K562 (cell line): ENCODE measurements around the gene CTBS. TPM values are rescaled to one million over a fixed set of nuclear protein-coding genes. Genes with fewer than 3 reads are reported as not detected.
A peak's percentile ranks its signal among the peaks of the same experiment; 100 is the strongest.

Experiments used
- HNRNPL ChIP-seq: fragments of 200-400 bp; formaldehyde crosslinking; IDR thresholded peaks from 2 replicates; pipeline ENCODE4 v1.6.1; 2017; ENCODE audit warnings: low read depth, mild to moderate bottlenecking, low read length
- NFRKB ChIP-seq: fragments of 450-650 bp; IDR thresholded peaks from 2 replicates; pipeline ENCODE4 v1.6.1; 2016; ENCODE audit warnings: low read depth
- NONO ChIP-seq, 2 experiments: fragments of 200-400 bp in 1 of 2; fragments of 450-650 bp in 1 of 2; formaldehyde crosslinking in 1 of 2; IDR thresholded peaks; 2 replicates each; pipeline ENCODE4 v1.6.1; 2017; ENCODE audit warnings: low read depth in 2 of 2, mild to moderate bottlenecking in 2 of 2, moderate library complexity in 2 of 2, low read length in 1 of 2
- POLR2H ChIP-seq: IDR thresholded peaks from 2 replicates; pipeline ENCODE4 v1.6.1; 2016; ENCODE audit warnings: missing genetic modification characterization, low read depth, mild to moderate bottlenecking, control low read depth, missing compliant biosample characterization, moderate library complexity
- ZBTB40 ChIP-seq, 2 experiments: fragments of 450-650 bp in 1 of 2; sonication (generic) in 1 of 2; formaldehyde crosslinking in 1 of 2; IDR thresholded peaks; 2 replicates each; pipeline versions ENCODE4 v1.7.1 to v1.9.0; 2016 to 2022; ENCODE audit warnings: inconsistent platforms in 1 of 2, mild to moderate bottlenecking in 1 of 2, missing genetic modification reagents in 1 of 2
- ZEB2 ChIP-seq: fragments of 450-650 bp; IDR thresholded peaks from 2 replicates; pipeline ENCODE4 v1.6.1; 2016
- polyA plus RNA-seq, 8 experiments: library from polyadenylated mRNA; depleted of rRNA in 4 of 8; stranded (reverse) in 5 of 8; unstranded in 3 of 8; fragments of >200 nt; fragmentation: Nextera tagmentation in 2 of 8; fragmentation: Illumina TruSeq in 1 of 8; extraction: Ambion mirVana in 2 of 8; extraction: Trizol in 1 of 8; gene quantifications; 2 replicates each; pipeline versions ENCODE4 v1.2.1 to v1.2.3, GENCODE V29; 2011 to 2014; ENCODE audit warnings: inconsistent platforms in 1 of 8, missing spikeins in 1 of 8
- total RNA-seq, 7 experiments: library from RNA; depleted of rRNA in 6 of 7; stranded (reverse); fragments of >200 nt in 6 of 7; fragmentation: Illumina TruSeq in 2 of 7; extraction: Trizol in 2 of 7; gene quantifications; 2 replicates each; pipeline versions ENCODE4 v1.2.1 to v1.2.3, GENCODE V29; 2011 to 2021; ENCODE audit warnings: low replicate concordance in 1 of 7
- TF ChIP-seq, protein P1 (sequence below): fragments of 200-600 bp; sonication (generic); IDR thresholded peaks from one replicate; pipeline ENCODE4 v1.6.1; 2012; ENCODE audit warnings: mild to moderate bottlenecking, low read depth, low read length, inconsistent platforms

The CTBS gene
- total and polyA plus RNA-seq, 9 of the 15 experiments (the other 6 are each of a cell fraction or from before 2014, with no cell fraction given), result 3.0 to 19.8 (median 9.9) TPM

DNA sequence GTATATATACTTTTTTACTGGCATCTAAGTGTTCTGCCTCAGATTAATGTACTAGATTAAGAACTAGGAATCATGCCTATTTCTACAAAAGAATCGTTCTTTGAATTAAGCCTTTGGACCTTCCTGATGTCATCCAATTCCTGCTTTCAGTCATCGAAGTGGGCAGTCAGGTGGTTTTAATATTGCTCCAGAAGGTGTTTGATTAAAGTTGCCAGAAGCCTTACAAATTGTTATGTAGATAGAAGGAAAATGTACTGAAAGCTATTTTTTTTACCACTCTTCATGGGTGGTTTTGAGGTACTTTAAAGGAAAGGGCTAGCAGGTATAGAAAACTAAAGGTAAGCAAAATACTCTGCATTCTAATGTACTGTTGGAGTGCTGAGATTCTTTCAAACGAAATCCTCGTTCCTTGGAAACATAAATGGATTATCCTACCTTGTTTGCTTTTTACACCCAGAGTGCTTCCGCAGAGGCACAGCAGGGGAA lies 716 bp downstream of the CTBS start (continued):
- TF ChIP-seq, protein P1, sequence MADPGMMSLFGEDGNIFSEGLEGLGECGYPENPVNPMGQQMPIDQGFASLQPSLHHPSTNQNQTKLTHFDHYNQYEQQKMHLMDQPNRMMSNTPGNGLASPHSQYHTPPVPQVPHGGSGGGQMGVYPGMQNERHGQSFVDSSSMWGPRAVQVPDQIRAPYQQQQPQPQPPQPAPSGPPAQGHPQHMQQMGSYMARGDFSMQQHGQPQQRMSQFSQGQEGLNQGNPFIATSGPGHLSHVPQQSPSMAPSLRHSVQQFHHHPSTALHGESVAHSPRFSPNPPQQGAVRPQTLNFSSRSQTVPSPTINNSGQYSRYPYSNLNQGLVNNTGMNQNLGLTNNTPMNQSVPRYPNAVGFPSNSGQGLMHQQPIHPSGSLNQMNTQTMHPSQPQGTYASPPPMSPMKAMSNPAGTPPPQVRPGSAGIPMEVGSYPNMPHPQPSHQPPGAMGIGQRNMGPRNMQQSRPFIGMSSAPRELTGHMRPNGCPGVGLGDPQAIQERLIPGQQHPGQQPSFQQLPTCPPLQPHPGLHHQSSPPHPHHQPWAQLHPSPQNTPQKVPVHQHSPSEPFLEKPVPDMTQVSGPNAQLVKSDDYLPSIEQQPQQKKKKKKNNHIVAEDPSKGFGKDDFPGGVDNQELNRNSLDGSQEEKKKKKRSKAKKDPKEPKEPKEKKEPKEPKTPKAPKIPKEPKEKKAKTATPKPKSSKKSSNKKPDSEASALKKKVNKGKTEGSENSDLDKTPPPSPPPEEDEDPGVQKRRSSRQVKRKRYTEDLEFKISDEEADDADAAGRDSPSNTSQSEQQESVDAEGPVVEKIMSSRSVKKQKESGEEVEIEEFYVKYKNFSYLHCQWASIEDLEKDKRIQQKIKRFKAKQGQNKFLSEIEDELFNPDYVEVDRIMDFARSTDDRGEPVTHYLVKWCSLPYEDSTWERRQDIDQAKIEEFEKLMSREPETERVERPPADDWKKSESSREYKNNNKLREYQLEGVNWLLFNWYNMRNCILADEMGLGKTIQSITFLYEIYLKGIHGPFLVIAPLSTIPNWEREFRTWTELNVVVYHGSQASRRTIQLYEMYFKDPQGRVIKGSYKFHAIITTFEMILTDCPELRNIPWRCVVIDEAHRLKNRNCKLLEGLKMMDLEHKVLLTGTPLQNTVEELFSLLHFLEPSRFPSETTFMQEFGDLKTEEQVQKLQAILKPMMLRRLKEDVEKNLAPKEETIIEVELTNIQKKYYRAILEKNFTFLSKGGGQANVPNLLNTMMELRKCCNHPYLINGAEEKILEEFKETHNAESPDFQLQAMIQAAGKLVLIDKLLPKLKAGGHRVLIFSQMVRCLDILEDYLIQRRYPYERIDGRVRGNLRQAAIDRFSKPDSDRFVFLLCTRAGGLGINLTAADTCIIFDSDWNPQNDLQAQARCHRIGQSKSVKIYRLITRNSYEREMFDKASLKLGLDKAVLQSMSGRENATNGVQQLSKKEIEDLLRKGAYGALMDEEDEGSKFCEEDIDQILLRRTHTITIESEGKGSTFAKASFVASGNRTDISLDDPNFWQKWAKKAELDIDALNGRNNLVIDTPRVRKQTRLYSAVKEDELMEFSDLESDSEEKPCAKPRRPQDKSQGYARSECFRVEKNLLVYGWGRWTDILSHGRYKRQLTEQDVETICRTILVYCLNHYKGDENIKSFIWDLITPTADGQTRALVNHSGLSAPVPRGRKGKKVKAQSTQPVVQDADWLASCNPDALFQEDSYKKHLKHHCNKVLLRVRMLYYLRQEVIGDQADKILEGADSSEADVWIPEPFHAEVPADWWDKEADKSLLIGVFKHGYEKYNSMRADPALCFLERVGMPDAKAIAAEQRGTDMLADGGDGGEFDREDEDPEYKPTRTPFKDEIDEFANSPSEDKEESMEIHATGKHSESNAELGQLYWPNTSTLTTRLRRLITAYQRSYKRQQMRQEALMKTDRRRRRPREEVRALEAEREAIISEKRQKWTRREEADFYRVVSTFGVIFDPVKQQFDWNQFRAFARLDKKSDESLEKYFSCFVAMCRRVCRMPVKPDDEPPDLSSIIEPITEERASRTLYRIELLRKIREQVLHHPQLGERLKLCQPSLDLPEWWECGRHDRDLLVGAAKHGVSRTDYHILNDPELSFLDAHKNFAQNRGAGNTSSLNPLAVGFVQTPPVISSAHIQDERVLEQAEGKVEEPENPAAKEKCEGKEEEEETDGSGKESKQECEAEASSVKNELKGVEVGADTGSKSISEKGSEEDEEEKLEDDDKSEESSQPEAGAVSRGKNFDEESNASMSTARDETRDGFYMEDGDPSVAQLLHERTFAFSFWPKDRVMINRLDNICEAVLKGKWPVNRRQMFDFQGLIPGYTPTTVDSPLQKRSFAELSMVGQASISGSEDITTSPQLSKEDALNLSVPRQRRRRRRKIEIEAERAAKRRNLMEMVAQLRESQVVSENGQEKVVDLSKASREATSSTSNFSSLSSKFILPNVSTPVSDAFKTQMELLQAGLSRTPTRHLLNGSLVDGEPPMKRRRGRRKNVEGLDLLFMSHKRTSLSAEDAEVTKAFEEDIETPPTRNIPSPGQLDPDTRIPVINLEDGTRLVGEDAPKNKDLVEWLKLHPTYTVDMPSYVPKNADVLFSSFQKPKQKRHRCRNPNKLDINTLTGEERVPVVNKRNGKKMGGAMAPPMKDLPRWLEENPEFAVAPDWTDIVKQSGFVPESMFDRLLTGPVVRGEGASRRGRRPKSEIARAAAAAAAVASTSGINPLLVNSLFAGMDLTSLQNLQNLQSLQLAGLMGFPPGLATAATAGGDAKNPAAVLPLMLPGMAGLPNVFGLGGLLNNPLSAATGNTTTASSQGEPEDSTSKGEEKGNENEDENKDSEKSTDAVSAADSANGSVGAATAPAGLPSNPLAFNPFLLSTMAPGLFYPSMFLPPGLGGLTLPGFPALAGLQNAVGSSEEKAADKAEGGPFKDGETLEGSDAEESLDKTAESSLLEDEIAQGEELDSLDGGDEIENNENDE, result no peak
- TF ChIP-seq ZEB2 (no peak), NFRKB (0 out of 2 replicates have a peak, but pooled peaks have one; percentile 36), POLR2H (peak; percentile 76), ZBTB40 (IDR thresholded peaks at IDR 0.05) (no peak), ZBTB40 (CRISPR knock-in tag; IDR thresholded peaks at IDR 0.05) (no peak), HNRNPL (no peak), NONO (IDR thresholded peaks at IDR 0.05; ENCODE audit: low read depth in 2 of 2, low read length in 1 of 2) (no peak)
